Right lobe of liver (tissue), 6 donors: ENCODE results near the gene SHD. TPM values are rescaled to one million over a fixed set of nuclear protein-coding genes. Genes with fewer than 3 reads are reported as not detected.

ENCODE experiments used
- ATAC-seq, 4 donors: fragments of 200-7000 bp; cut with Tn5 transposase; one replicate each; pipeline ENCODE4 v1.9.1; 2020; ENCODE audit warnings: mild to moderate bottlenecking in 4 of 4, moderate library complexity in 4 of 4
- DNase-seq, 3 donors: peaks; one replicate each; pipeline ENCODE4 v3.0.0-alpha.2; 2020
- H3K27ac ChIP-seq, 3 donors: fragments of 200-600 bp; one replicate each; pipeline ENCODE4 v1.8.0; 2022
- H3K27me3 ChIP-seq, 2 donors: fragments of 200-600 bp; one replicate each; pipeline ENCODE4 v1.8.0; 2022
- H3K36me3 ChIP-seq, 4 donors: fragments of 200-600 bp; sonication (generic) in 1 of 4; one replicate each; pipeline versions ENCODE4 v1.5.1 to v1.8.0; 2017 to 2022; ENCODE audit warnings: control low read depth in 1 of 4
- H3K4me1 ChIP-seq, 4 donors: fragments of 200-600 bp; sonication (generic) in 1 of 4; one replicate each; pipeline versions ENCODE4 v1.5.1 to v1.8.0; 2017 to 2022; ENCODE audit warnings: control low read depth in 1 of 4
- H3K4me3 ChIP-seq, 3 donors: fragments of 200-600 bp; one replicate each; pipeline ENCODE4 v1.8.0; 2022
- H3K9me3 ChIP-seq, 4 donors: fragments of 200-600 bp; sonication (generic) in 1 of 4; one replicate each; pipeline versions ENCODE4 v1.5.1 to v1.8.0; 2017 to 2022; ENCODE audit warnings: control low read depth in 1 of 4
- CTCF ChIP-seq, 4 donors: fragments of 200-600 bp in 3 of 4; fragments of 450-650 bp in 1 of 4; IDR thresholded peaks; one replicate each; pipeline versions ENCODE4 v1.5.1 to v1.8.0; 2016 to 2022; ENCODE audit warnings: antibody characterized with exemption in 4 of 4, mild to moderate bottlenecking in 2 of 4
- POLR2A ChIP-seq: fragments of 450-650 bp; IDR thresholded peaks from one replicate; pipeline ENCODE4 v1.6.1; 2017; ENCODE audit warnings: antibody characterized with exemption, mild to moderate bottlenecking
- WGBS: methylation state at CpG from one replicate; pipeline ENCODE4 v1.1.6; 2018; ENCODE audit warnings: low coverage, low lambda C conversion rate; ENCODE audit not compliant: insufficient coverage; ENCODE audit errors: missing lambda C conversion rate; 5-methylcytosine and 5-hydroxymethylcytosine counted together
- intact Hi-C, 2 donors: fragments of 100-400 bp; cut with DNase I; formaldehyde crosslinking; loops; one replicate each; pipeline versions ENCODE4 v1.11.2 to v1.14.1; 2022
- total RNA-seq, 6 experiments: library from RNA; depleted of rRNA in 2 of 6; stranded (reverse); fragments of >200 nt in 2 of 6; fragmentation: NEBNext Ultra II Directional in 3 of 6; extraction: Animal tissue kit (Norgen Biotek cat#: 25700) in 3 of 6; gene quantifications; one replicate each; pipeline versions ENCODE4 v1.1.0 to v1.2.4, GENCODE V29; 2016 to 2023
- donor health status: DM: no; HTN: yes; CAD: no.
- donor health status: DM: no; HTN: no; CAD: no.
- donor health status: DM: no; HTN: no; CAD: no.
- donor health status: DM: no; HTN: yes; CAD: no.
- donor health status: DM: no; HTN: yes; CAD: no.

The SHD gene
- total RNA-seq, 6 experiments from 2014 or later, result 1.7 to 9.7 (median 6.4) TPM

GRCh38 chr19:4260613-4261191, 18.4 kb upstream of the SHD start:
- H3K4me1 ChIP-seq, result no peaks in the 10 kb centered on the region
- TF ChIP-seq POLR2A, result no peak
- no peak for TF ChIP-seq CTCF (IDR thresholded peaks at IDR 0.05)
- H3K27me3 ChIP-seq, result no peaks in the 10 kb centered on the region
- DNase-seq (no peak), ATAC-seq (peak in 1 of 4 donors; percentile 23)
- 87% methylated on average over 7 of the region's 11 CpGs for WGBS
- peaks cover 0 to 67% (median 9%) of the 10 kb centered on the region in 4 donors for H3K36me3 ChIP-seq
- H3K9me3 ChIP-seq, result no peaks in the 10 kb centered on the region
- intact Hi-C loops, result loop anchor here in 1 of 2 donors (10.0 kb wide), 1 partner anchor 234 kb away; no protein-coding TSS in a partner anchor
- no peak overlapping the region for H3K4me3 ChIP-seq
- H3K27ac ChIP-seq, result no peak overlapping the region

- Histone ChIP-seq H3K27ac (no peak overlapping the region), H3K4me1 (peaks cover 0 to 21% (median 8%) of the 10 kb centered on the region in 4 donors), H3K4me3 (no peak overlapping the region), H3K36me3 (peaks cover 0 to 50% (median 5%) of the 10 kb centered on the region in 4 donors), H3K27me3 (no peaks in the 10 kb centered on the region), H3K9me3 (no peaks in the 10 kb centered on the region)
- DNase-seq (no peak), ATAC-seq (no peak)
- 60% methylated on average over 4 of the region's 4 CpGs for WGBS
- TF ChIP-seq CTCF (IDR thresholded peaks at IDR 0.05) (no peak), POLR2A (no peak)
- intact Hi-C loops, result loop anchor here in 1 of 2 donors (5.0 to 10.0 kb wide), 2 partner anchors 97 to 230 kb away; no protein-coding TSS in a partner anchor
These were observed 14.3 kb upstream of the SHD start for GRCh38 chr19:4264812-4265211.

GRCh38 chr19:4266253-4267000, 12.6 kb upstream of the SHD start:
- intact Hi-C loops, result loop anchor here in 1 of 2 donors (5.0 to 10.0 kb wide), 2 partner anchors 96 to 228 kb away; no protein-coding TSS in a partner anchor
- WGBS, result 66% methylated on average over 13 of the region's 18 CpGs
- ATAC-seq (no peak), DNase-seq (no peak)
- no peak overlapping the region for H3K4me3 ChIP-seq
- no peaks in the 10 kb centered on the region for H3K9me3 ChIP-seq
- H3K36me3 ChIP-seq, result peaks cover 0 to 40% (median 4%) of the 10 kb centered on the region in 4 donors
- TF ChIP-seq CTCF (IDR thresholded peaks at IDR 0.05), result no peak
- TF ChIP-seq POLR2A, result no peak
- peaks cover 0 to 21% (median 8%) of the 10 kb centered on the region in 4 donors for H3K4me1 ChIP-seq
- no peak overlapping the region for H3K27ac ChIP-seq
- H3K27me3 ChIP-seq, result no peaks in the 10 kb centered on the region

GRCh38 chr19:4267101-4267900, 11.8 kb upstream of the SHD start:
- intact Hi-C loops, result loop anchor here in 1 of 2 donors (5.0 to 10.0 kb wide), 2 partner anchors 95 to 228 kb away; no protein-coding TSS in a partner anchor
- no peaks in the 10 kb centered on the region for H3K27me3 ChIP-seq
- peaks cover 0 to 21% (median 8%) of the 10 kb centered on the region in 4 donors for H3K4me1 ChIP-seq
- TF ChIP-seq POLR2A (no peak), CTCF (IDR thresholded peaks at IDR 0.05) (peak; percentile 75 to 88 (median 81))
- H3K4me3 ChIP-seq, result peak overlapping the region in 2 of 3 donors; percentile 9
- no peaks in the 10 kb centered on the region for H3K9me3 ChIP-seq
- ATAC-seq (peak; percentile 62 to 69 (median 65)), DNase-seq (peak; percentile 62 to 77 (median 76))
- H3K27ac ChIP-seq, result peak overlapping the region; percentile 69 to 94 (median 70)
- 27% methylated on average over 13 of the region's 21 CpGs for WGBS
- peaks cover 0 to 36% (median 4%) of the 10 kb centered on the region in 4 donors for H3K36me3 ChIP-seq
